ENCODE measurements around the gene DYNC1I2. TPM values are rescaled to one million over a fixed set of nuclear protein-coding genes. Genes with fewer than 3 reads are reported as not detected.
"Not testable (repeated sequence)": the region's sequence is repeated elsewhere in the genome, so short reads cannot be mapped to it uniquely, and the experiment has no call there.

DYNC1I2 gene
- total and polyA plus RNA-seq, 2 experiments from 2014 or later: 74.3 to 118 TPM

DNA sequence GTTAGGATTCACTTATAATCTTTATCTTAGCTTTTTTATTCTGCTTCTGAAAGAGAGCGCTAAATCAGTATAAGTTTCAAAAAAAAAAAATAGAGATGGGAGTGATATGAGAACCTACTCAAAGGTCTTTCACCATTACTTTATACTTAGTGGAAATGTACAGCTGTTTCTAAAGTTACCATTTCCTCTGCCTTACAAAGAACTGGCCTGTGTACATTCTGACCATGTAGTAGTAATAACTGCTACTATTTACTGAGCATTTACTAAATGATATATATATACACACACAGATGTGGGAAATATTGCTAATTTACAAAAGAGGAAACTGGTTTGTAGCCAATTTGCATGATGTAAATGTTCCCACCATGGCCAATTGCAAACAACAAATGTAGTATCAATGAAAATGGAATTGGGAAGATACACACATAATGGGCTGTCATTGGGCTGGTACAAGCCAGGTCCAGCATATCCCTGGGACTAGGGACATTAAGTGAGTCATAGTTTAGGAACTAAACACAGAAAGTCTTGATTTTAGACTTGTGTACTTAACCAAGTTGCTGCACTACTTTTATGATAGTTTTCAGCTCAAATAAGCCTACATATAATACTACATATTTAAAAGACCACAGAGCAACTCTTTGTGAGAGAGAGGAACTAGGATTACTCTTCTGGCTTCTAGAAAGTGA, 67.1 kb downstream of the DYNC1I2 start:
- WGBS, 2 experiments (ENCODE audit: low coverage in 1 of 2, low lambda C conversion rate in 2 of 2, missing lambda C conversion rate in 2 of 2): 98 to 100% methylated on average over 1 of the region's 1 CpG
- Histone ChIP-seq H3F3A (ENCODE audit: insufficient read depth) (peaks cover 9% of the 10 kb centered on the region; the same call in 1 of the 2 replicates), H3K79me2 (ENCODE audit: insufficient read depth) (peaks cover 7% of the 10 kb centered on the region; the same call in 1 of the 2 replicates), H3K4me3 (no peak overlapping the region), H3K27me3 (replicated peaks; ENCODE audit: insufficient read depth) (no peaks in the 10 kb centered on the region), H2AFZ (no peak overlapping the region), H3K4me1 (ENCODE audit: insufficient read depth) (no peaks in the 10 kb centered on the region), H3K9ac (no peak overlapping the region), H3K36me3 (ENCODE audit: low read depth) (peaks cover 47% of the 10 kb centered on the region), H3K9me2 (ENCODE audit: insufficient read depth) (no peaks in the 10 kb centered on the region), H3K4me2 (ENCODE audit: unreplicated experiment) (no peak overlapping the region), H3K9me3 (ENCODE audit: low read depth) (no peaks in the 10 kb centered on the region), H3K27ac (no peak overlapping the region), H4K20me1 (ENCODE audit: insufficient read depth) (no peaks in the 10 kb centered on the region)
- no peak for TF ChIP-seq EZH2phosphoT487 (IDR thresholded peaks at IDR 0.05; ENCODE audit: insufficient read depth, low read depth)
- TF ChIP-seq EZH2 (IDR thresholded peaks at IDR 0.05; ENCODE audit: insufficient read depth, poor library complexity, severe bottlenecking): no peak
- in situ Hi-C loops (cut with MboI): no loop called here
- peak; percentile 33 for DNase-seq

DNA sequence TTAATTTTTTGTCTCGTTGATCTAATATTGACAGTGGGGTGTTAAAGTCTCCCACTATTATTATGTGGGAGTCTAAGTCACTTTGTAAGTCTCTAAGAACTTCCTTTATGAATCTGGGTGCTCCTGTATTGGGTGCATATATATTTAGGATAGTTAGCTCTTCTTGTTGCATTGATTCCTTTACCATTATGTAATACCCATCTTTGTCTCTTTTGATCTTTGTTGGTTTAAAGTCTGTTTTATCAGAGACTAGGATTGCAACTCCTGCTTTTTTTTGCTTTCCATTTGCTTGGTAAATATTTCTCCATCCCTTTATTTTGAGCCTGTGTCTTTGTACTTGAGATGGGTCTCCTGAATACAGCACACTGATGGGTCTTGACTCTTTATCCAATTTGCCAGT, 71.5 kb downstream of the DYNC1I2 start:
- H3K9ac ChIP-seq; H3F3A ChIP-seq (ENCODE audit: insufficient read depth); H3K79me2 ChIP-seq (ENCODE audit: insufficient read depth); H2AFZ ChIP-seq; H3K4me1 ChIP-seq (ENCODE audit: insufficient read depth); DNase-seq; H3K4me3 ChIP-seq; H3K27ac ChIP-seq; H3K9me3 ChIP-seq (ENCODE audit: low read depth); H4K20me1 ChIP-seq (ENCODE audit: insufficient read depth); in situ Hi-C loops (cut with MboI); H3K9me2 ChIP-seq (ENCODE audit: insufficient read depth); H3K27me3 ChIP-seq (replicated peaks; ENCODE audit: insufficient read depth); H3K4me2 ChIP-seq (ENCODE audit: unreplicated experiment): not testable (repeated sequence)
- peaks cover 16% of the 10 kb centered on the region for H3K36me3 ChIP-seq (ENCODE audit: low read depth)
- 94 to 100% methylated on average over 1 of the region's 1 CpG for WGBS, 2 experiments (ENCODE audit: low coverage in 1 of 2, low lambda C conversion rate in 2 of 2, missing lambda C conversion rate in 2 of 2)

DNA sequence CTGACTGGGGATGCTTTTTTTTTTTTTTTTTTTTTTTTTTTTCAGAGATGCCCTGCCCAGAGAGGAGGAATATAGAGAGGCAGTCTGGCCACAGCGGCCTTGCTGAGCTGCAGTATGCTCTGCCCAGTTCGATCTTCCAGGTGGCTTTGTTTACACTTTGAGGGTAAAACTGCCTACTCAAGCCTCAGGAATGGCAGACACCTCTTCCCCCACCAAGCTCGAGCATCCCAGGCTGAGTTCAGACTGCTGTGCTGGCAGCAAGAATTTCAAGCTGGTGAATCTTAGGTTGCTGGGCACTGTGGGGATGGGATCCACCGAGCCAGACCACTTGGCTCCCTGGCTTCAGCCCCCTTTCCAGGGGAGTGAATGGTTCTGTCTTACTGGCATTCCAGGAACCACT, 73.9 kb downstream of the DYNC1I2 start:
- peaks cover 11% of the 10 kb centered on the region for H3K36me3 ChIP-seq (ENCODE audit: low read depth)
- in situ Hi-C loops (cut with MboI): not testable (repeated sequence)
- 92 to 100% methylated on average over 4 of the region's 4 CpGs for WGBS, 2 experiments (ENCODE audit: low coverage in 1 of 2, low lambda C conversion rate in 2 of 2, missing lambda C conversion rate in 2 of 2)

DNA sequence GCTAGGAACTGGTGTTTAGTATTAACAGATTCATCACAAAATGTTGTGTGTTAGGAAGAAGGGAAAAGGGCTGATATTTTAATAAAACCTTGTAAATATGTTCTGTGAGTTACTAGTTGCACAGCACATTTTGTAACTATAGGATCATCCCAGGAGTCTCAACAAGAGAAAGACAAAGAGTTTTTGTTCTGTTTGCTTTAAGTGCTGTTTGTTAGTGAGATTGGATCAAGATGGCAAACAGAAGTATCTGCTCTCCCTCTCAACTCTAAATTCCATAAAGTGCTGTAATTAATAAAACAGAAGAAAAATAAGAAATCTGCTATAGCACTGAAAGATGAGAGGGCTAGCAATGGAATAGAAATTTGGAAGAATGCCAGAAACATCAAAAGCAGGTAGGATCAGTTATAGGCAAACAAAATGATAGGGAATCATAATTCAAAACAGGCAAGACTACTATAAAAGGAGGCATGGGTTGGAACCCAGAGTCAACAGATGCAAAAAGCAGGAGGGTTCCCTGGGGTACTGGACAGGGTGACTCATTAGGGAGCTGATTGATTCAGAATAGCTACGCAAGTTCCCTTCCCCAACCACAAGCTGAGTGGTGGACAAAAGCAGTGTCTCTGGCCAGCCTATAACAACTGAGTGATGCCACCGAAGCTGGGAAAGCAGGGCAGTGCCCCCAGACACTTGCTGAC, 75.8 kb downstream of the DYNC1I2 start:
- H3F3A ChIP-seq (ENCODE audit: insufficient read depth): no peaks in the 10 kb centered on the region
- in situ Hi-C loops (cut with MboI): no loop called here
- H3K36me3 ChIP-seq (ENCODE audit: low read depth): peaks cover 12% of the 10 kb centered on the region; the same call in 1 of the 2 replicates

More for the DNA sequence above, 73.9 kb downstream of the DYNC1I2 start:
- H3K9me3 ChIP-seq (ENCODE audit: low read depth); H3K27me3 ChIP-seq (replicated peaks; ENCODE audit: insufficient read depth); H3K4me2 ChIP-seq (ENCODE audit: unreplicated experiment); DNase-seq; H4K20me1 ChIP-seq (ENCODE audit: insufficient read depth); H3K9me2 ChIP-seq (ENCODE audit: insufficient read depth); H3K9ac ChIP-seq; H3K4me3 ChIP-seq; H3K4me1 ChIP-seq (ENCODE audit: insufficient read depth); H2AFZ ChIP-seq; H3F3A ChIP-seq (ENCODE audit: insufficient read depth); H3K27ac ChIP-seq; H3K79me2 ChIP-seq (ENCODE audit: insufficient read depth): not testable (repeated sequence)

More for the DNA sequence above, 75.8 kb downstream of the DYNC1I2 start:
- 93 to 94% methylated on average over 2 of the region's 2 CpGs for WGBS, 2 experiments (ENCODE audit: low coverage in 1 of 2, low lambda C conversion rate in 2 of 2, missing lambda C conversion rate in 2 of 2)
- DNase-seq: peak; percentile 39
- H2AFZ ChIP-seq: no peak overlapping the region
- no peak overlapping the region for H3K4me2 ChIP-seq (ENCODE audit: unreplicated experiment)
- no peak overlapping the region for H3K27ac ChIP-seq
- no peaks in the 10 kb centered on the region for H3K9me3 ChIP-seq (ENCODE audit: low read depth)
- no peaks in the 10 kb centered on the region for H4K20me1 ChIP-seq (ENCODE audit: insufficient read depth)
- no peak overlapping the region for H3K9ac ChIP-seq
- TF ChIP-seq EZH2 (IDR thresholded peaks at IDR 0.05; ENCODE audit: insufficient read depth, poor library complexity, severe bottlenecking): no peak
- TF ChIP-seq EZH2phosphoT487 (IDR thresholded peaks at IDR 0.05; ENCODE audit: insufficient read depth, low read depth): no peak
- no peaks in the 10 kb centered on the region for H3K9me2 ChIP-seq (ENCODE audit: insufficient read depth)
- no peaks in the 10 kb centered on the region for H3K27me3 ChIP-seq (replicated peaks; ENCODE audit: insufficient read depth)
- no peaks in the 10 kb centered on the region for H3K4me1 ChIP-seq (ENCODE audit: insufficient read depth)
- H3K4me3 ChIP-seq: no peak overlapping the region
- no peaks in the 10 kb centered on the region for H3K79me2 ChIP-seq (ENCODE audit: insufficient read depth)

Data from GM23248 (cell line).